ENCODE results near the gene CHCHD5.
A peak's percentile ranks its signal among the peaks of the same experiment; 100 is the strongest.

Gene CHCHD5

DNA sequence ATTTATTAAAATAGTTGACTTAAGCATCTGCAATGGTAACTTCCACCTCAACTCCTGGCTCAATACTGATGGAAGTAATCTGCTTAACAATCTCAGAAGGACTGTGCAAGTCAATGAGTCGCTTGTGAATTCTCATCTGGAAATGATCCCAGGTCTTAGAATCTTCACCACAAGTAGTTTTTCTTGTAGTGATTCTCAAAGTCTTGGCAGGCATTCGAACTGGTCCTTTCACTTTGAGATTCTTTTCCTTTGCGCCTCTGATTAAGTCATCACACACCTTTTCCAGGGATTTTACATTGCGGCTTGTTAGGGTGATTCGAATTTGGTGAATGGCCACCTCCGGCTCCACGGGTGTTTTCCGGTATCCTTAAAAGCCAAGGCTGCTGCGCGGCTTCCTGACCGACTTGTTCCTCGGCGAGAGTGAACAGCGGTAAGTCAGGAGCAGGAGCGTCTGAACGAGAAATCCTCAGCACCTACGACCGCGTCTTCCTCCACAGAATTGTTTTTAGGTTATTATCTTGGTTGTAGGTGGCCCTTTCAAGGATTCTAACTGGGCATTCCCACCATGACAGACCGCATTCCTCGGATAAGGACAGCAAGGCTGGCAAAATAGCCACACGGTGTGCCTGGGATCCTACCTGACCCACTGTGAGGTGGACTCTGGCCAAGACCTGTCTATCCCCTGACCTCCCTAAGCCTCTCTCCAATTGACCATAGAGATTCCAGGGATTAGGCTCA is 37.5 kb downstream of the CHCHD5 start:
- in situ Hi-C loops (cut with MboI; ENCODE audit: low sequenced_read_pairs, unreplicated experiment): loop anchor here (10.0 to 25.0 kb wide), 3 partner anchors 103 to 323 kb away; partner anchors contain the start of gene NT5DC4
- no peak for DNase-seq (ENCODE audit: low spot score)
- TF ChIP-seq, protein P1, sequence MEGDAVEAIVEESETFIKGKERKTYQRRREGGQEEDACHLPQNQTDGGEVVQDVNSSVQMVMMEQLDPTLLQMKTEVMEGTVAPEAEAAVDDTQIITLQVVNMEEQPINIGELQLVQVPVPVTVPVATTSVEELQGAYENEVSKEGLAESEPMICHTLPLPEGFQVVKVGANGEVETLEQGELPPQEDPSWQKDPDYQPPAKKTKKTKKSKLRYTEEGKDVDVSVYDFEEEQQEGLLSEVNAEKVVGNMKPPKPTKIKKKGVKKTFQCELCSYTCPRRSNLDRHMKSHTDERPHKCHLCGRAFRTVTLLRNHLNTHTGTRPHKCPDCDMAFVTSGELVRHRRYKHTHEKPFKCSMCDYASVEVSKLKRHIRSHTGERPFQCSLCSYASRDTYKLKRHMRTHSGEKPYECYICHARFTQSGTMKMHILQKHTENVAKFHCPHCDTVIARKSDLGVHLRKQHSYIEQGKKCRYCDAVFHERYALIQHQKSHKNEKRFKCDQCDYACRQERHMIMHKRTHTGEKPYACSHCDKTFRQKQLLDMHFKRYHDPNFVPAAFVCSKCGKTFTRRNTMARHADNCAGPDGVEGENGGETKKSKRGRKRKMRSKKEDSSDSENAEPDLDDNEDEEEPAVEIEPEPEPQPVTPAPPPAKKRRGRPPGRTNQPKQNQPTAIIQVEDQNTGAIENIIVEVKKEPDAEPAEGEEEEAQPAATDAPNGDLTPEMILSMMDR (IDR thresholded peaks at IDR 0.05; ENCODE audit: borderline replicate concordance, control extremely low read depth, extremely low read depth, insufficient read depth, missing control alignments): no peak

DNA sequence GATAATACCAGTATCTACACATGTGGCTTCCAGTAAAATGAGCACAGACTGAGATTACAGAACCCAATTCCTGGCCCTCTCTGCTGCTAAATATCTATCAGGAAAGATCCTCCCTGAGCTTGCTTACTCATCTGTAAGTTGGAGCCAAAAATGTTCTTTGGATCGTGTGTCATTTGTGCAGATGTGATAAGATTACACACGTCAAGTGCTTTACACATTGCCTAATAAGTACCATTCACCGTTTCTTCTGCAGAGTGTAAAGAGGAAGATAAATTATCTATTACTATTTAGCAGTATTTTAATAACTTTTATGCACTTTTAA is 38.1 kb downstream of the CHCHD5 start:
- in situ Hi-C loops (cut with MboI; ENCODE audit: low sequenced_read_pairs, unreplicated experiment): loop anchor here (10.0 to 25.0 kb wide), 3 partner anchors 102 to 322 kb away; partner anchors contain the start of gene NT5DC4
- DNase-seq (ENCODE audit: low spot score): no peak
- TF ChIP-seq, protein P1 (IDR thresholded peaks at IDR 0.05; ENCODE audit: borderline replicate concordance, control extremely low read depth, extremely low read depth, insufficient read depth, missing control alignments): no peak

DNA sequence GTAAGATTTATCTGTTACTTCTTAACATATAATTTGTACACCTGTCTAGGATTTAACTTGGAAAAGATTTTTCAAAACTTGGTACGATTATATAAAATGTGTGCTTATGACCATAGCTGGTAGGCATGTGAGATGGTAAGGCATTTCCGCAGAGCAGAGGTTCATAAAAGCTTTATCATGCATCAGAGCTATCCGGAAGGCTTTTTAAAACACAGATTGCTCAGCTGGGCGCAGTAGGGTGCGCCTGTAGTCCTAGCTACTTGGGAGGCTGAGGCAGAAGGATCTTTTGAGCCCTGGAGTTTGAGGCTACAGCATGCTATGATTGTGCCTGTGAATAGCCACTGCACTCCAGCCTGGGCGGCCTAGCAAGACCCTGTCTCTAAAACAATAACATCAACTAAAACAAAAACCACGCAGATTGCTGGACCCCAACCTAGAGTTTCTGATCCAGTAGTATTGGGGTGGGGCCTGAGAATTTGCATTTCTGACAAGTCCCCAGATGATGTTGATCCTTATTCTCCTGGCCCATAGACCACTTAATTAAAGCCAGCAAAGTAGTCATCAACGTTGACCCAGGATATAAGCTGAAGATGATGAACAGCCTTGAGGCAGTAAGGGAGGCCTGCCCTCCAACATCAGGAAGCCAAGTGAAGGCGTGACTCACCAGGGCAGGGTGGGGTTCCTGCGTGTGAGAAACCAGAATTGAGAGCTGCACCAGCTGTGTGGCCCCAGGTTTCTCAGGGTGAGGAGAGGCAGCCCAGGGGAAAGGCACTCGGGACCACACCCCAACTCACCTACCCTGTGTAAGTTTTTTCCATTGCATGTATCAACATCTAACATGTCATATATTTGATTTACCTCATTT is 39.7 kb downstream of the CHCHD5 start:
- DNase-seq (ENCODE audit: low spot score): peak; percentile 47
- in situ Hi-C loops (cut with MboI; ENCODE audit: low sequenced_read_pairs, unreplicated experiment): loop anchor here (10.0 to 25.0 kb wide), 3 partner anchors 101 to 321 kb away; partner anchors contain the start of gene NT5DC4
- TF ChIP-seq, protein P1 (IDR thresholded peaks at IDR 0.05; ENCODE audit: borderline replicate concordance, control extremely low read depth, extremely low read depth, insufficient read depth, missing control alignments): no peak

DNA sequence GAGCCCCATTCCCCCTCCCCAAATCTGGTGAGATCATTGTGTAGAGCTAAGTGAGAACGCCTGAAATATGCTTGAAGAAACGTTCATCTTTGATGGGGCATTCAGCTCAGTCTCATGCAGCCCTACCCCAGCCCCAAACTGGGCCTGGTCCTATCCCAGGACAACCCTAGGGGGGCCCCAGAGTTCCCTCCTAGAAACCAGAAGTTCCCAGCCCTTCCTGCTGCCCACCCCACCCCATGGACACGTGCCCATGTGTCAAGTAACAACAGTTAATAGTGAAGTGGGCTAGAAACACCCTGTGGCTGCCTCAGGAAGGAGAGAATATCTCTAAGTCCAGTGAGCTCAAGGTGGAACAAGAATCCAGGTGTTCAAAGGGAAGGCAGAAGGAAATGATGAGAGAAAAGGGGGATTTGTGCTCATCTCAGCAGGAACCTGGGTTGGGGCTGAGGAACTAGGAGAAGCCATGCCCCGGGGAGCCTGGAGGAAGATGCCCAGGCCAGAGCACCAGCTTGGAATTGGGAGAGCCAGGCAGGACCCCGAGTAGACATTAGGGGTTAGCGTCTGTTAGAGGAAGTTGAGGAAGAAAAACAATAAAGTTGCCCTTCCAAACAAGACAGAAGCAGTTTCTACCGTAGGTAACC is 41.2 kb downstream of the CHCHD5 start:
- TF ChIP-seq, protein P1 (IDR thresholded peaks at IDR 0.05; ENCODE audit: borderline replicate concordance, control extremely low read depth, extremely low read depth, insufficient read depth, missing control alignments): no peak
- DNase-seq (ENCODE audit: low spot score): no peak
- in situ Hi-C loops (cut with MboI; ENCODE audit: low sequenced_read_pairs, unreplicated experiment): loop anchor here (10.0 kb wide), 2 partner anchors 99 to 319 kb away; partner anchors contain the start of gene NT5DC4

DNA sequence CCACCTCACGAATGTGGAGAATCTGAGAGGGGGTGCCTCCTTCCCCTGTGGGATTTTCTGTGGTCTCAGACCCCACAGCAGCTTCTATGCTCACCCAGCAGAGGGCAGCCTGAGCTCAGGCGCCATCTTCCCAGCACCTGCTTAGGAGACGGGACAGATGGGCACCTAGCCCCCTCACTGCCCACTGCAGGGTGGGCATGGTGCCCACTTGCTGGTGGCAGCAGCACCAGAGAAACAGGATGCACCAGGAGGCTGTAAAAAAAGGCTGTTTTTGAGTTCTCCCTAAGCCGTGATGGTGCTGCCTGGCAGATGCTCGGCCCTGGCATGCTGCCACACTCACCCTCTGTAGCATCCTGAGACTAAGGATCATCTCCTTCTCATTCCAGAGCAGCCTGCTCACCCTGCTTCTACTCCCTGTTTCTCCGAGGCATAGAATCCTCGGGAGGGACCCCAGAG is 42.2 kb downstream of the CHCHD5 start:
- TF ChIP-seq, protein P1 (IDR thresholded peaks at IDR 0.05; ENCODE audit: borderline replicate concordance, control extremely low read depth, extremely low read depth, insufficient read depth, missing control alignments): peak; percentile 93
- in situ Hi-C loops (cut with MboI; ENCODE audit: low sequenced_read_pairs, unreplicated experiment): loop anchor here (10.0 kb wide), 2 partner anchors 98 to 318 kb away; partner anchors contain the start of gene NT5DC4
- DNase-seq (ENCODE audit: low spot score): peak; percentile 75
